GM19324 (cell line): Measurements from ENCODE around the gene LMTK3.

Source experiments
- ATAC-seq: cut with Tn5 transposase; IDR thresholded peaks from one replicate; pipeline ENCODE4 v1.9.1; 2021; ENCODE audit warnings: mild to moderate bottlenecking, moderate library complexity; ENCODE audit not compliant: unreplicated experiment, low FRiP score

LMTK3 gene, protein sequence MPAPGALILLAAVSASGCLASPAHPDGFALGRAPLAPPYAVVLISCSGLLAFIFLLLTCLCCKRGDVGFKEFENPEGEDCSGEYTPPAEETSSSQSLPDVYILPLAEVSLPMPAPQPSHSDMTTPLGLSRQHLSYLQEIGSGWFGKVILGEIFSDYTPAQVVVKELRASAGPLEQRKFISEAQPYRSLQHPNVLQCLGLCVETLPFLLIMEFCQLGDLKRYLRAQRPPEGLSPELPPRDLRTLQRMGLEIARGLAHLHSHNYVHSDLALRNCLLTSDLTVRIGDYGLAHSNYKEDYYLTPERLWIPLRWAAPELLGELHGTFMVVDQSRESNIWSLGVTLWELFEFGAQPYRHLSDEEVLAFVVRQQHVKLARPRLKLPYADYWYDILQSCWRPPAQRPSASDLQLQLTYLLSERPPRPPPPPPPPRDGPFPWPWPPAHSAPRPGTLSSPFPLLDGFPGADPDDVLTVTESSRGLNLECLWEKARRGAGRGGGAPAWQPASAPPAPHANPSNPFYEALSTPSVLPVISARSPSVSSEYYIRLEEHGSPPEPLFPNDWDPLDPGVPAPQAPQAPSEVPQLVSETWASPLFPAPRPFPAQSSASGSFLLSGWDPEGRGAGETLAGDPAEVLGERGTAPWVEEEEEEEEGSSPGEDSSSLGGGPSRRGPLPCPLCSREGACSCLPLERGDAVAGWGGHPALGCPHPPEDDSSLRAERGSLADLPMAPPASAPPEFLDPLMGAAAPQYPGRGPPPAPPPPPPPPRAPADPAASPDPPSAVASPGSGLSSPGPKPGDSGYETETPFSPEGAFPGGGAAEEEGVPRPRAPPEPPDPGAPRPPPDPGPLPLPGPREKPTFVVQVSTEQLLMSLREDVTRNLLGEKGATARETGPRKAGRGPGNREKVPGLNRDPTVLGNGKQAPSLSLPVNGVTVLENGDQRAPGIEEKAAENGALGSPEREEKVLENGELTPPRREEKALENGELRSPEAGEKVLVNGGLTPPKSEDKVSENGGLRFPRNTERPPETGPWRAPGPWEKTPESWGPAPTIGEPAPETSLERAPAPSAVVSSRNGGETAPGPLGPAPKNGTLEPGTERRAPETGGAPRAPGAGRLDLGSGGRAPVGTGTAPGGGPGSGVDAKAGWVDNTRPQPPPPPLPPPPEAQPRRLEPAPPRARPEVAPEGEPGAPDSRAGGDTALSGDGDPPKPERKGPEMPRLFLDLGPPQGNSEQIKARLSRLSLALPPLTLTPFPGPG (N-terminal part only)

DNA sequence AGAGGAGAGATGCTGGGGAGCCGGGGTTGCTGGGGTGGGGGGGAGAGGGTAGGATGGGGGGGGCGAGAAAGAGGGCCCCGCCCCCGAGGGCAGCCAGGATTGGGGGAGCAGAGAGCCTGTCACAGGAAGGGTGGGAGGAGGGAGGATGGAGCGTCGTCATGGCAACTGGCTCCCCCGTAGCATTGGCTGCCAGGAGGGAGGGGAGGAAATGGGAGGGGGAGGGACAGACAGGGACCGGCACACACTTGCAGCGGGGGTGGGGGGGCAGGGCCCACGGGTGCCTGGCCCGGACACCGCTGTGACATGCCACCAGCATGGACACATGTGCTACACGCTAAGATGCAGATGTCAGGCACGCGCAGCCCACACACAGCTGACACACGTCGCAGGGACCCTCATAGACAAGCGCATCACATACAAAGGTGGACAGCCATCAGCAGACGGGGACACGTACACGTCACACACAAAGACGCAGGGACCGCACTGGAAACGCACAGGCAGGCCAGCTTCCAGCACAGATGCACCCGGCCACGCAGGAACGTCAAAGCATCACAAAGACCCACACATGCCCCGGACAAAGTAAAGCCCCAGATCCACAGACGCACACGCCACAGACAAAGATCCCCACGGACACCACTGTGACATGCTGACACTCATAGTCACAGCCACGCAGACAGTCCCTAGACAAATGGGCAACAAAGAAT is at the start of gene LMTK3:
LMTK3 (minus strand) TSS at position 36 of the 704 bp plus-strand sequence. CDS start 259 bp downstream, outside the sequence.
- no peak for ATAC-seq

DNA sequence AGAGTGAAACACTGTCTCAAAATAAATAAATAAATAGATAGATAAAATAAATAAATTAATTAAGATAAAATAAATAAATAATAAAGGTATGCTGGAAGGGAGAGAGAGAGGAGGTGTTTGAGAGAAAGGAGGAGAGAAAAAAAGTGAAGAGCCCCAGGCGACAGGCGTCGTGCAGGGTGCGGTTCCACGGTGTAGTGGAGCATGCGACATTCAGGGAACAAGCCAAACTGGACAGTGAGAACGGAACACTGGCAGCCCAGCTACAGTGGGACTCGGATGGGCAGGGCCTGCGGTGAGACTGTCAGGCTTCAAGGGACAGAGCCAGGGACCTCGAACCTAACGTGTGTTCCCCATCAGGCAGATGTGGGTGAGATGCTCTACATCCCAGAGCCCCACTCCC is 49.8 kb upstream of the LMTK3 start:
- ATAC-seq = no peak

DNA sequence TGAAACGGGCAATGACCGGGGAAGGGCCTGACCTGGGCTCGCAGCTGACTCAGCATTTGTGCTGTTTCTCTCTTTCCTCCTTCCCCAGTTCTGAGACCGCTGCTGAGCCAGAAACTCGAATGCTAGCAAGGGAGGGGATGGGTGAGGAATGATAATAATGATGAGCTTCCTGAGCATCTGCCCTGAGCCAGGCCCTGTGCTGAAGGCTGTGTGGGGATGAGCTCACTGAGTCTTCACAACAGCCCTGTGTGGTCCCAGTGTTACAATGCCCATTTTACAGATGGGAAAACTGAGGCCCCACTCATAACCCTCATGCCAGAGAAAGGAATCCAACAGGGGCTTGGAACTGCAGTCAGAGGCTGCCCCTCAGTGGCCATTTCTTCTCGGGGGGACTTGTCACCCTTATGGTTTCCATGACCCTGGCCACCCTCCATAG is 48.5 kb upstream of the LMTK3 start:
- no peak for ATAC-seq

DNA sequence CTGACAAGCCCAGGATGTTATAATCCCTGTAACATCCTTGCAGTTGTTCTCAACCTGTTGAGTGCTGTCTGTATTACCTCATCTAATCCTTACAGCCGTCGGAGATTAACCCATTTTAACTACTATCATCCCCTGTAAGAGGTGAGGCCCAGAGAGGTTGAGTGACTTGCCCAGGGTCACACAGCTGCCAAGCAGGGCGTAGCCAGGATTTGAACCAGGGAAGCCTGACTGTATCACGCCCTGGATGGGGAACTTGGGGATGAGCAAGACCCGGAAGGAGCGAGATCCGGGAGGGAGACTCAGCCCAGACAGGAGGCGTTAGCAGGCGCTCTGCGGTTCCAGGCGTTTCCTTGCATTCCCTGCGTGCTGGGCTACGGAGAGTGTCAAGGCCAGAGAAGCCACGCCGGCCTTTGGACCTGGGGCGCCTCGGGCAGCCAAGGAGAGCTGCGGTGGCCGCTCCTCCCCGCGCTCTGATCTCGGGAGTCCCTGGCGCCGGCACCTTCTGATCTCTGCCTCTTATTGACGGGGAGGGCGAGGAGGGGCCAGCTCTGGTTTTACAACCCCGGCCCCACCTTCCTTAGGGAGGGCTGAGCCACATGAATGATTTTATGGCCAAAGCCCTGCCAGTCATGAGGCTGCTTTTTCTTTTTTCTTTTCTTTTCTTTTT is 46.5 kb upstream of the LMTK3 start:
- ATAC-seq = no peak

DNA sequence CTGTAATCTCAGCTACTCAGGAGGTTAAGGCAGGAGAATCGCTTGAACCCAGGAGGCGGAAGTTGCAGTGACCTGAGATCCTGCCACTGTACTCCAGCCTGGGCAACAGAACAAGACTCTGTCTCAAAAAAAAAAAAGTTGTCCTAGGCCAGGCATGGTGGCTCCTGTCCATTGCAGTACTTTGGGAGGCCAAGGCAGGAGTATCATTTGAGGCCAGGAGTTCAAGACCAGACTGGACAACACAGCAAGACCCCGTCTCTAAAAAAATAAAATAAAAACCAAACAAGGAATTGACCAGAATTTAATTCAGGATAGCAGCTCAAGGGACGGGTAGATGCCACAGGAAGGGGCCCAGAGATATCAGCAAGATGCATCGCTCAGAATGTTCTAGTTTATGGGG is 45.2 kb upstream of the LMTK3 start:
- no peak for ATAC-seq

DNA sequence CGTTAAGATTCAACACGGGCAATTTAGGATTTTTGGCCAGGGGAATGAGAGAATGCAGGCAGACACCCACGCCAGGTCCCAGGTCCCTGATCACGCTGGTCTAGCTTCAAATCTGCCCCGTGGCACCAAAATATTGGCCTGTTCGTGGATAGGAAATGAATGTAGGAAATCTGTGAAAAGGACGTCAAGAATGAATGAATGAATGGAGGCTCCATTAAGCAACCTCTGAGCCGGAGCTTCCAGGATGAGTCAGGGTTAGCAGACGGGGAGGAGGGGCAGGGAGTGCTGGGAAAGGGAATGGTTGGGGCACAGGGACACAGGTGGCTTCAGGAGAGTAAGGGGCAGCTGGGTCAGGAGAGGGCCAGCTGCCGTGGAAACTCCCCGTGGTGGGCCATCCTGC is 44.5 kb upstream of the LMTK3 start:
- no peak for ATAC-seq

DNA sequence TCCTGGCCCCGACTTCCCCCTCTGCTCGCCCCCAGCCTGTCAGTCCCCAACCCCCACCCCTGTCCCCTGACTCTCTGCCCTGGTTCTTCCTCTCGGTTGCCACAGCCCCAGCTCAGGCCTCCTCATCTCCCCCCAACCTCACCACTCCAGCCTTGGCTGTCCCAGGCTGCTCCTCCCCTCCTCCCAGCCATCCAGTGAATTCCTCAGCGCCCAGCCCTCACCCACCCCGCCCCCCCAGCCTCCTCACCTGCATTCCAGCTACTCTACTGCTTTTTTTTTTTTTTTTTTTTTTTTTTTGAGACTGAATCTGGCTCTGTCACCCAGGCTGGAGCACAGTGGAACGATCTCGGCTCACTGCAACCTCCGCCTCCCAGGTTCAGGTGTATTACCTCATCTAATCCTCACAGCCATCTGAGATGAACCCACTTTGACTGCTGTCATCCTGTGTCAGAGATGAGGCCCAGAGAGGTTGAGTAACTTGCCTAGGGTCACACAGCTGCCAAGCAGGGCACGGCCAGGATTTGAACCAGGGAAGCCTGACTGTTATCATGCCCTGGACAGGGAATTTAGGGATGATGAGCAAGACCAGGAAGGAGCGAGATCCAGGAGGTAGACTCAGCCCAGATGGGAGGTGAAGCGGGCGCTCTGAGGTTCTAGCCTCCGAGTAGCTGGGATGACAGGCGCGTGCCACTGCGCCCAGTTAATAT is 42.9 kb upstream of the LMTK3 start:
- ATAC-seq = no peak

DNA sequence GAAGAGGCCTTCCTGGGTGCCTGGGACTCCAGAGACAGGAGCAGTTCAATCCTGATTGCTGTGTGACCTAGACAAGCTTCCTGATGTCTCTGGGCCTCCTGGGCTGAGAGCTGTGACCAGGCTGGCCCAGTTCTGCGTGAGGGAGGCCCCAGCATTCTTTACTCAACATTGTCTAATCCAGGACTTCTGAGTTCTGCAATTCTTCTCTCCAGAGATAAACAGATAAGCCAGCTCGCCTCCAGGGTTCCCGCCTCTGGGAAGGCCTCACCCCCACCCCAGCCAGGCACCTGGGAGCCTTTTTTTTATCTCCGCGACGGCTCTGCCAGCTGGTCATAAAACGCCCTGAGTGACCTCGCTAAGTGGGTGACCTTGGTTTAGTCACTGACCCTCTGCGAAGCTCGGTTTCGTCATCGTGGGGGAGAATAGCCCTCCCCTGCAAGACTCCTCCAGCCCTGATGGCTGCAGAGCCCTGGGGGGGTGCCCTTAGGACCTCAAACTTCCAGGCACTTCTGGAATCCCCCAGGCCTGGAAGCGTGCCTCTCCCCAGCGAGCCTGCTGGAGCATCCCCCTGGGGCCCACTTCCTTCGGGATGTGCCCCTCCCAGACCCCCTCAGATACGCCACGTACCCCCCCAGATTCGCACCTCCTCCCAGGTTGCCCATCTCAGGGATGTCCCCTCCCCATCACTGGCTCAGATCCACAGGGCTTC is 42.2 kb upstream of the LMTK3 start:
- ATAC-seq = no peak

DNA sequence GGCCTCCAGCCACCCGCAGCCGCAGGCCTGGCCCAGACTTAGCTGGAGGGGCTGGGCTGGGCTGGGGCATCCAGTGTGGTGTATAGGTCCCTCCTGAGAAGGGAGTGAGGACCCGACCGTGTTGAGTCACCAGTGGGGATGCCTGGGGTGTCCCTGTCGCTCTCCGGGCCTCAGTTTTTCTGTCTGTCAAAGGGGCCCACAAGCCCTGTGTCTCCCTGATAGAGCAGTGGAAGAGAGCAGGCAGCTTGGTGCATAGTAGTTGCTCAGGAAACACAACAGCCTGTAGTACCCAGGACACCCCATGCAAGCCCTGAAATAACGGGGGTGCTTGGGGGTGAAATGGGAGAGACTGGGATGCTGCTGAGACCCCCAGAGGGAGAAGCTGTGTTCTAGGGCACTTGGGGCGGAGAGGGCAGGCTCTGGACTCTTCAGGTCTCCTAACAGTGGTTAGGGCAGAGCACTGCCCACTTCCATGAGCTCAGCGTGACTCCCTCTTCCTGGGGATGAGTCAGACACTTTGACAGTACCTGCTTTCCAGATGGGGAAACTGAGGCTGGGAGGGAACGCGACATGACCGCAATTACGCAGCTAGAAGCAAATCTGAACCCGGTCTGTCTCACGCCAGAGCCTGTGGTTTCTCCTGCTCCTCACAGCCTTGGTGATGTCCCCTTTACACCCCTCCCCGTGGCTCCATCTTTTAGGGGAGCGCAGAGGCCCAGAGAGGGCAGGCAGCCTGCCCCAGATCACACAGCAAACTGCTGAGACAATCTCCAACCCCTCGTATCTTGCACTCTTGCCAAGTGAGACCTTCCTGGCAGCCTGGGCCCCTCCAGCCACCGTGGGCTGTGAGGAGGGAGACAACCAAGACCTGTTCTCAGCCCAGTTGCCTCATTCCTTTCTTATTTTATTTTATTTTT is 41.0 kb upstream of the LMTK3 start:
- no peak for ATAC-seq

DNA sequence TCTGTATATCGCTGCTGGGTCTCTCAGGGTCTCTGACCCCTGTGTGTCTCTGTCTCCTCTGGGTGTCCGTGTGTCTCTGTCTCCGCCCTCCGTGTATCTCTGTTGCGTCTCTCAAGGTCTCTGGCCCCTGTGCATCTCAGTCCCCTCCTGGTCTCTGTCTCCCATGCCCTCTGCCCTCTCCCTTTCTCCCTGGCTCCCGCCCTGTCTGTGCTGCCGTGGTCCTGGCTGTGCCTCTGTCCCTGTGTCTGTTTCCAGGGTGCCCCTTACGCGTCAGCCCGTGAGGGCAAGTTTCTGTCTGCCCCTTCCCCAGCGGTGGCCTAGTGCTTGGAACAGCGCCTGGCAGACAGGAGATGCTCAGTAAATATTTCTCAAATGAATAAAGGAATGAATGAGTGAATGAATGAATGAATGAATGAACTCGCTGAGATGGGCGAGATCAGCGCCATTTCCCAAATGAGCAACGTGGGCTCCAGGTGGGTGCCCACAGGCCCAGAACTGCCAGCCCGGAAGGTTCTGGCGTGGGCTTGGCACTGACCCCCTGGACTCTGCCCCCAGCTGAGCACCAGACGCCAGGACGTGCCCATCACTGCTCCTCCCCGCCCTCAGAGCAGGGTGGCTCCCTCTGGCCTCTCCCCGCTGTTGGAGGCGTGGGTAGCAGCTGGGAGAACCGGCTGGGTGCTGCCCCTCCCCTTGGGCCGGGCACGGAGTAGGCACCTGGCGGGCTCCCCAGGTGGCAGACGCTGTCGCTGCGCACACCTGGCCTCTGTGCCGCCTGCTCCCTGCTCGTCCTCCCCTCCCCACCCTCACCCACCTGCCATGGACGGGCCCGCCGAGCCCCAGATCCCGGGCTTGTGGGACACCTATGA is 40.0 kb upstream of the LMTK3 start, which contains the start of gene SULT2B1:
SULT2B1 (plus strand) TSS at position 736 of the 866 bp plus-strand sequence; CDS start at position 817, 81 bp downstream.
- ATAC-seq = no peak

DNA sequence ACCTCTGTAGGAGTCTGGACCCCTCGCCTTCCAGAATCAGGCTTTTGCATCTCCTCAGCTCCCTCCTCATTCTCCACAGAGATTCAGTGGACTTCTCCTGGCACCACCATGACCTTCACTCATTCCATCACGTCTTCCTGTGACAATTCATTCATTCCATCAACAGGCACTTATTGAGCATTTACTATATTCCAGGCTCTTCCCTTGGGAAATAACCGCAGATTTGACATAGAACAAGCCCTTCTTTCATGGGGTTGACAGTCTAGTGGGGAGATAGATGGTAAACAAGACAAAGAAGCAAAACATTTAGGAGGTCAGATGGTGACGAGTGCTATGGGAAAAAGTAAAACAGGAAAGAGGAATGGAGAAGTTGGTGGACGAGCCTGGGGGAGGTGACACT is 37.7 kb upstream of the LMTK3 start:
- no peak for ATAC-seq

DNA sequence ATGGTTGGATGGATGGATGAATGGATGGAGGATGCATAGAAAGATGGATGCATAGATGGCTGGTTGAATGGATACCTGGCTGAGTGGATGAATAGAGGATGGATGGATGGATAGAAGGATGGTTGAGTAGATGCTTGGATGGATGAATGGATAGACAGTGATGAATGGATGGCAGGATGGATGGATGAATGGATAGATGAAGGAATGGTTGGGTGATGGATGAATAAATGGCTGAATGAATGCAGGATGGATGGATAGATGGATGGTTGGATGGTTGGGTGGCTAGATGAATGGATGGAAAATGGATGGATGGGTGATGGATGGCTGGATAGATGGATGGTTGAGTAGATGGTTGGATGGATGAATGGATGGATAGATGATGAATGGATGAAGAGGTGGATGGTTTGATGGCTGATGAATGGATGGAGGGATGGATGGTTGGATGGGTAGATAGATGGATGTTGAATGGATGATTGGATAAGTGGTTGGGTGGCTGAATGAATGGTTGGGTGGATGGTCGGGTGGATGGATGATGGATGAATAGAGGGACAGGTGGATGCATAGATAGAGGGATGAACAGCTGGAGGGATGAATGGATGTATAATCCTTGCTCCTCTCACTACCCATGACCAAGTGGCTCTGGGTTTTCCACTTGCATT is 36.7 kb upstream of the LMTK3 start:
- ATAC-seq = no peak

DNA sequence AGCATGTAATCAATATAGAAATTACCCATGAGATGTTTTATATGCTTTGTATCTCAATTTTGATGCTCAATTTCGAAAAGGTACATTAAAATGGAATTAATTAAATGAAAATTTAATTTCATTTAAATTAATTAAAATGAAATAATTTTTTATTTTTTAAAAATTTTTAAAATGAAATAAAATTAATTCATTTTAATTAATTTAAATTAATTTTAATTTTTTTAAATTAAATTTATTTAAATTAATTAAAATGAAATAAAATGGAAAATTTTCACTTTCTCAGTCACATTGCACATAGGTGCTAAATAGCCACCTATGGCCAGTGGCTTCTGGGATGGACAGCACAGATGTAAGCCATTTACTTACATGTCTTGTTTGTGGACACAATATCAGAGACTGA is 36.1 kb upstream of the LMTK3 start:
- ATAC-seq = no peak

DNA sequence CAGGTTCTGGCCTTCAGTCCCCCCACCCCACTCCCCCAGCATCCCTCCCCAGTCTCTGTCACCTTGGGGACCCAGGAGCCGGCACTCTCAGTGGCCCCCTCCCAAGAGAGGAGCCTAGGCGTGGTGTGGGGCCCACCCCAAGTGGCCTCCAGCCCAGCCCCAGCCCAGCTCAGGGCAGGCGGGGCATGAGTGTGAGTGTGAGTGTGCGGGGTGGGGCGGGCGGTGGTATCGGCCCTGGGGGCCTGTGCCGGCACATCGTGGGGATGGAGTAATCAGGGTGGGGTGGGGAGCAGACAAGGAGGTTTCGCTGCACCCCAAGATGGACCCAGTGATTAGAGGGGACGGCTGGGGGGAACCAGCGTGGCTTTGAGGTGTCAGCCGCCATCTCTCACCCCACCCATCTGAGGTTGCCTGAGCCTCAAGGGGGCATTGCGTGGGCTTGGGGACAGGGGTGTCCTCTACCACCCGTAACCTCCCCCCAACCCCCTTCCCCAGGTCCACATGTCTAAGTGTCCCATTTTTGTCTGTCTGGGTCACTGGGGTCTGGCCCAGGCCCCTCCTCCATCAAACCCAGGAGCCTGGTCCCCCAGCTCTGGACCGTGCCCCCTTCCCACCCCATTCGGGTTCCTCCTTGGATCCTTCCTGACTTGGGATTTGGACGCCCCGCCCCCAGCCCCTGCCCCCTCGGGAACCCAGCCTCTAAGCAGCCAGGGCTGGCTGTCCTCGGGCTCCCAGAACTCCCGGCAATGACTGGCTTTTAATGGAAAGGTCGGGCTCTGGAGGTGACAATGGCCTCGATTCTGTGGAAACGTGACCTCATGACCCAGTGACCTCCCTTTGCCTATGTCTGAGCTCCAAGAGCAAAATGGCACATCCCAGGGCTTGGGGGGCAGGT is 33.5 kb upstream of the LMTK3 start:
- no peak for ATAC-seq
